Measurements from ENCODE around the gene PLCG1.

The PLCG1 gene

GRCh38 chr20:41183831-41184230, 46.5 kb downstream of the PLCG1 start:
- ATAC-seq, result no peak
- TF ChIP-seq TCF4 (CRISPR knock-in tag; IDR thresholded peaks at IDR 0.05; ENCODE audit: borderline replicate concordance) (no peak), TOX (CRISPR knock-in tag; IDR thresholded peaks at IDR 0.05; ENCODE audit: borderline replicate concordance) (no peak), RARB (CRISPR knock-in tag; IDR thresholded peaks at IDR 0.05) (no peak), CREB5 (CRISPR knock-in tag; IDR thresholded peaks at IDR 0.05; ENCODE audit: low read depth) (no peak), CSDC2 (CRISPR knock-in tag; IDR thresholded peaks at IDR 0.05) (no peak), ZFP30 (CRISPR knock-in tag; IDR thresholded peaks at IDR 0.05) (no peak), BACH2 (CRISPR knock-in tag; IDR thresholded peaks at IDR 0.05; ENCODE audit: borderline replicate concordance) (no peak), ISL1 (CRISPR knock-in tag; IDR thresholded peaks at IDR 0.05) (no peak), POU6F1 (CRISPR knock-in tag; IDR thresholded peaks at IDR 0.05; ENCODE audit: borderline replicate concordance, low read depth) (no peak), ARNTL (CRISPR knock-in tag; IDR thresholded peaks at IDR 0.05; ENCODE audit: borderline replicate concordance, low read depth) (no peak), CSRNP3 (CRISPR knock-in tag; IDR thresholded peaks at IDR 0.05) (no peak), ESRRG (CRISPR knock-in tag; IDR thresholded peaks at IDR 0.05) (no peak), ZNF70 (CRISPR knock-in tag; IDR thresholded peaks at IDR 0.05) (no peak)

- peak; percentile 25; the same call in 1 of the 3 replicates for ATAC-seq
- TF ChIP-seq SNAI2 (CRISPR knock-in tag; IDR thresholded peaks at IDR 0.05), result no peak
- TF ChIP-seq ISL1 (CRISPR knock-in tag; IDR thresholded peaks at IDR 0.05), result no peak
- no peak for TF ChIP-seq ZNF565 (CRISPR knock-in tag; conservative IDR thresholded peaks at IDR 0.05; ENCODE audit: low read depth)
- no peak for TF ChIP-seq TOX (CRISPR knock-in tag; IDR thresholded peaks at IDR 0.05; ENCODE audit: borderline replicate concordance)
- TF ChIP-seq ZFP3 (CRISPR knock-in tag; IDR thresholded peaks at IDR 0.05), result no peak
- no peak for TF ChIP-seq ESRRG (CRISPR knock-in tag; IDR thresholded peaks at IDR 0.05)
These were observed 47.8 kb downstream of the PLCG1 start for GRCh38 chr20:41185013-41185757.

- no peak for ATAC-seq
- TF ChIP-seq ESRRG (CRISPR knock-in tag; IDR thresholded peaks at IDR 0.05) (no peak), ZFP30 (CRISPR knock-in tag; IDR thresholded peaks at IDR 0.05) (no peak), TCF4 (CRISPR knock-in tag; IDR thresholded peaks at IDR 0.05; ENCODE audit: borderline replicate concordance) (no peak), PATZ1 (CRISPR knock-in tag; IDR thresholded peaks at IDR 0.05; ENCODE audit: borderline replicate concordance) (no peak), PPARA (CRISPR knock-in tag; IDR thresholded peaks at IDR 0.05; ENCODE audit: borderline replicate concordance) (no peak), ZFP3 (CRISPR knock-in tag; IDR thresholded peaks at IDR 0.05) (no peak)
These were observed 50.3 kb downstream of the PLCG1 start for GRCh38 chr20:41187668-41188067.

- TF ChIP-seq ARNTL (CRISPR knock-in tag; IDR thresholded peaks at IDR 0.05; ENCODE audit: borderline replicate concordance, low read depth), result no peak
- no peak for TF ChIP-seq ESRRG (CRISPR knock-in tag; IDR thresholded peaks at IDR 0.05)
- TF ChIP-seq OSR1 (CRISPR knock-in tag; IDR thresholded peaks at IDR 0.05), result no peak
- TF ChIP-seq PPARA (CRISPR knock-in tag; IDR thresholded peaks at IDR 0.05; ENCODE audit: borderline replicate concordance), result no peak
- no peak for TF ChIP-seq ZFP30 (CRISPR knock-in tag; IDR thresholded peaks at IDR 0.05)
- no peak for TF ChIP-seq ZNF70 (CRISPR knock-in tag; IDR thresholded peaks at IDR 0.05)
- TF ChIP-seq BACH2 (CRISPR knock-in tag; IDR thresholded peaks at IDR 0.05; ENCODE audit: borderline replicate concordance), result no peak
- TF ChIP-seq POU6F1 (CRISPR knock-in tag; IDR thresholded peaks at IDR 0.05; ENCODE audit: borderline replicate concordance, low read depth), result no peak
- no peak for TF ChIP-seq SNAI2 (CRISPR knock-in tag; IDR thresholded peaks at IDR 0.05)
- TF ChIP-seq PATZ1 (CRISPR knock-in tag; IDR thresholded peaks at IDR 0.05; ENCODE audit: borderline replicate concordance), result no peak
- no peak for ATAC-seq
These were observed 54.5 kb downstream of the PLCG1 start for GRCh38 chr20:41191562-41192500.

Data from SK-N-SH treated with all-trans-retinoic acid at 6 μM for 48 hours (cell line).